SK-N-SH (cell line): Measurements from ENCODE around the gene HIGD1B. TPM values are rescaled to one million over a fixed set of nuclear protein-coding genes. Genes with fewer than 3 reads are reported as not detected.
A peak's percentile ranks its signal among the peaks of the same experiment; 100 is the strongest.

Experiments
- CTCF ChIA-PET: fragments of 300-600, 350-600 bp; formaldehyde crosslinking; extraction: SDS; loops from one replicate; lab custom pipeline; 2021; lab: Yijun Ruan, JAX
- POLR2A ChIA-PET: fragments of 350-600 bp; sonication (Branson Sonifier 250); formaldehyde crosslinking; extraction: SDS; loops from one replicate; lab custom pipeline; 2020; ENCODE audit warnings: antibody characterized with exemption, inconsistent platforms; lab: Yijun Ruan, JAX
- DNase-seq: peaks from one replicate; pipeline ENCODE4 v3.0.0; 2012
- H2AFZ ChIP-seq: fragments of 200-600 bp; sonication (generic); 2 replicates; pipeline ENCODE4 v1.8.1; 2016; ENCODE audit warnings: antibody characterized with exemption, mild to moderate bottlenecking, low read depth
- H3F3A ChIP-seq: fragments of 200-600 bp; sonication (generic); replicated peaks from 2 replicates; pipeline ENCODE3; 2016; ENCODE audit warnings: antibody characterized with exemption, mild to moderate bottlenecking; ENCODE audit not compliant: insufficient read depth
- H3K27ac ChIP-seq, 2 experiments: fragments of 200-500 bp in 1 of 2; fragments of 200-600 bp in 1 of 2; sonication (Bioruptor generic) in 1 of 2; sonication (generic), shearing (Covaris generic) in 1 of 2; 2 replicates each; pipeline versions ENCODE4 v1.5.1 to v1.6.1; 2014 to 2016; ENCODE audit warnings: low read depth in 2 of 2, inconsistent platforms in 1 of 2, low read length in 1 of 2, mild to moderate bottlenecking in 1 of 2, mixed read lengths in 1 of 2
- H3K27me3 ChIP-seq: fragments of 200-600 bp; sonication (generic), shearing (Covaris generic); 2 replicates; pipeline ENCODE4 v1.6.1; 2016; ENCODE audit warnings: mixed run types; ENCODE audit not compliant: insufficient read depth
- H3K36me3 ChIP-seq, 2 experiments: fragments of 200-500 bp in 1 of 2; fragments of 200-600 bp in 1 of 2; sonication (Bioruptor generic) in 1 of 2; sonication (generic) in 1 of 2; replicated peaks in 1 of 2; 2 replicates each; pipeline versions ENCODE3 to v1.5.1; 2014 to 2016; ENCODE audit warnings: low read length in 1 of 2, mild to moderate bottlenecking in 1 of 2; ENCODE audit not compliant: insufficient read depth in 2 of 2, control insufficient read depth in 1 of 2
- H3K4me1 ChIP-seq, 2 experiments: fragments of 200-500 bp in 1 of 2; fragments of 200-600 bp in 1 of 2; sonication (Bioruptor generic) in 1 of 2; sonication (generic), shearing (Covaris generic) in 1 of 2; 2 replicates each; pipeline versions ENCODE4 v1.5.1 to v1.6.1; 2014 to 2016; ENCODE audit warnings: low read depth in 1 of 2, low read length in 1 of 2, mixed run types in 1 of 2; ENCODE audit not compliant: insufficient read depth in 2 of 2, control insufficient read depth in 1 of 2
- H3K4me2 ChIP-seq: fragments of 200-600 bp; sonication (generic), shearing (Covaris generic); 2 replicates; pipeline ENCODE4 v1.6.1; 2017; ENCODE audit warnings: mixed run types
- H3K4me3 ChIP-seq, 2 experiments: fragments of 200-500 bp in 1 of 2; fragments of 200-600 bp in 1 of 2; sonication (Bioruptor generic) in 1 of 2; sonication (generic), shearing (Covaris generic) in 1 of 2; 2 replicates each; pipeline versions ENCODE4 v1.5.1 to v1.8.1; 2014 to 2016; ENCODE audit warnings: low read depth in 2 of 2, inconsistent platforms in 1 of 2, low read length in 1 of 2, mild to moderate bottlenecking in 1 of 2, mixed read lengths in 1 of 2, moderate library complexity in 1 of 2
- H3K79me2 ChIP-seq: fragments of 200-600 bp; sonication (generic); 2 replicates; pipeline ENCODE4 v1.8.1; 2017; ENCODE audit warnings: mild to moderate bottlenecking; ENCODE audit not compliant: insufficient read depth
- H3K9ac ChIP-seq: fragments of 200-600 bp; sonication (generic); 2 replicates; pipeline ENCODE4 v1.6.1; 2017; ENCODE audit warnings: mixed run types
- H3K9me2 ChIP-seq: fragments of 200-600 bp; sonication (generic); 2 replicates; pipeline ENCODE4 v1.6.1; 2017; ENCODE audit warnings: mixed run types
- H3K9me3 ChIP-seq: fragments of 200-600 bp; sonication (generic); 2 replicates; pipeline ENCODE4 v1.6.1; 2017; ENCODE audit warnings: mixed run types, mild to moderate bottlenecking, moderate library complexity
- H4K20me1 ChIP-seq: fragments of 200-600 bp; sonication (generic); 2 replicates; pipeline ENCODE4 v1.6.1; 2017; ENCODE audit warnings: mild to moderate bottlenecking, mixed run types; ENCODE audit not compliant: insufficient read depth
- CHD2 ChIP-seq: fragments of 150-350 bp; IDR thresholded peaks from 2 replicates; pipeline ENCODE4 v1.6.1; 2018; ENCODE audit warnings: low read length; ENCODE audit not compliant: partially characterized antibody
- EP300 ChIP-seq, 2 experiments: IDR thresholded peaks; 2 replicates each; pipeline versions ENCODE4 v1.4.0 to v1.6.1; 2012; ENCODE audit warnings: borderline replicate concordance in 1 of 2, low read depth in 1 of 2, low read length in 1 of 2
- GATA2 ChIP-seq: sonication (generic); formaldehyde crosslinking; IDR thresholded peaks from 2 replicates; pipeline ENCODE4 v1.5.0; 2020; ENCODE audit warnings: mild to moderate bottlenecking, missing genetic modification reagents
- MXI1 ChIP-seq: IDR thresholded peaks from 2 replicates; pipeline ENCODE4 v1.6.1; 2012; ENCODE audit warnings: mild to moderate bottlenecking, low read depth, low read length, improper control_type of control experiment
- NRF1 ChIP-seq: IDR thresholded peaks from 2 replicates; pipeline ENCODE4 v1.6.1; 2012; ENCODE audit warnings: low read depth, mild to moderate bottlenecking, low read length
- POLR2AphosphoS5 ChIP-seq: IDR thresholded peaks from 2 replicates; pipeline ENCODE4 v1.6.1; 2012; ENCODE audit warnings: low read depth, low read length
- SIN3A ChIP-seq: IDR thresholded peaks from 2 replicates; pipeline ENCODE4 v1.6.1; 2012; ENCODE audit warnings: low read depth, mild to moderate bottlenecking, low read length, moderate library complexity, borderline replicate concordance
- TAF1 ChIP-seq: IDR thresholded peaks from 2 replicates; pipeline ENCODE4 v1.6.1; 2012; ENCODE audit warnings: low read depth, mild to moderate bottlenecking, low read length, moderate library complexity, borderline replicate concordance
- WGBS: methylation state at CpG from one replicate; pipeline ENCODE4 v1.1.6; 2017; ENCODE audit warnings: low lambda C conversion rate; 5-methylcytosine and 5-hydroxymethylcytosine counted together
- polyA plus RNA-seq, 3 experiments: library from polyadenylated mRNA; depleted of rRNA; stranded (reverse); fragments of >200 nt; gene quantifications; 2 replicates each; pipeline ENCODE4 v1.2.3, GENCODE V29; 2012
- TF ChIP-seq, protein P1 (sequence below): IDR thresholded peaks from 2 replicates; pipeline ENCODE4 v1.4.0; 2012; ENCODE audit warnings: low read depth, borderline replicate concordance
- TF ChIP-seq, protein P2 (sequence below): IDR thresholded peaks from 2 replicates; pipeline ENCODE4 v1.4.0; 2012; ENCODE audit warnings: low read depth

HIGD1B gene
- polyA plus RNA-seq, 1 of the 3 experiments (the other 2 are of a cell fraction), result not detected

DNA sequence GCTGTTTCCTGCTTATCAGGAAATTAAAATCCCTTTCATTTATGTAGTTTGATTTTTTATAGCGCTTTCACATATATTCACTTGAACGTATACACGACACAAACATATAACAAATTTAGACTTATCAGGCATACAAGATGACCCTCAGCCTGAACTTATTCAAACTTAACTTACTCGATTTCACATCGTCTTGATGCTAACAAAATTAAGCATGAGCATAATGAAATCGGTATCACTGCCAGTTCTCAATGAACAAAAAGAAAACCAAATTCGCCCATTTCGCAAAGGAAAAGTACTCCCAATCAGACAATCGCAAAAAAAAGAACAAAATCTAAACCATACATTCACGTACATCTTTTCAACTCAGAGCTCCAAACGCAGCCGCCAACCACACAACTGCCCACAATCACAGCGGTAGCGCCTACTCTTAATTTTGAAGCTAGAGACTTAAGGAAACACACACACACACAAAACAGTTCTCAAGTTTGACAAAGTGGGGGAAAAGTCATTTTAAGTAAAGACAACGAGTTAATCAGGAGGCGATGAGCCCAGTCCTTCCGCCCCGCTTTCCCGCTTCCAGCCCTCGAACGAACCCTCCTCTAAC is 18.7 kb upstream of the HIGD1B start (continued):
- TF ChIP-seq GATA2 (CRISPR knock-in tag), result no peak
- TF ChIP-seq SIN3A, result peak; percentile 29; the same call in 1 of the 2 replicates

DNA sequence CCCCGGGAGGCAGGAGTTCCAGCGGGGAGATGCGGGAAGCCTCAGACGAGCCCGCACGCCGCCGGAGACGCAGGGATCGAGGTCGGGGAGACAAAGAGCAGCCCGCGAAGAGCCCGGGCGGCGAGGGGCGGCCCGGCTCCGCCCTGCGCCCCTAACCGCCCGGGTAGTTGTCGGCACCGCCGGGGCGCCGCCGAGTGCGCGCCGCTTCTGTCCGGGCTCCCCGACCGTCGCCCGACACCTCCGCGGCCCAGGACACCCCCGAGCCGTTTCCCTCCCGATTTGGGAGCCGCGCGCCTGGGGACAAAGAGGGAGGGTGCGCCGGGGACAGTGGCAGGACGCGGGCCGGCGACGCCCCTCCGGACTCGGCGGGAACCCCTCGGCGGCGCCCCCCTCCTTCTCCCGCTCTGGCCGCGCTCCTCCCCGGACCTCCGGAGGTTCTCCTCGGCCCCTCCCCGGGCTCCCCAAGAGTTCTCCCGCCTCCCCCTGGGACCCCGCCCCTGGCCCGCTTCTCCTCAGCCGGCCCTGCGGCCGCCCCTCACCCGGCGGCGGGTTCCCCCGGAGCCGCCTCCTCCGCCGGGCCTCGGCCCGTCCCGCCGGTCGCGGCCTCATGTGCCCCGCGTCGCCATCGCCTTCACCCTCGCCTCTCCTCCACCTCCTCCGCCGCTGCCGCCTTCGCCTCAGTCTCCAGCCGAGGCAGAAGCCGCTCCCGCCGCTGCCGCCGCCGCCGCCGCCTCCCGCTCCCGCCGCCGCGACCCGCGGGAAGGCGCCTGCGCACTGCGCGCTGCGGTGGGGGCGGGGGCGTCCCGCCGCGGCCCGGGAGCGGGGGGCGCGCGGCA is 17.9 kb upstream of the HIGD1B start, which contains the start of gene GJC1:
TSS of gene GJC1 (minus strand) at position 765 of the 836 bp plus-strand sequence. CDS start 24,470 bp downstream, outside the sequence.
- peaks cover 14% of the 10 kb centered on the region for H4K20me1 ChIP-seq
- H3K4me1 ChIP-seq, result peaks cover 2 to 4% of the 10 kb centered on the region in 2 experiments; a peak in 3 of 4 replicates
- peak within 1 kb of the TSS; percentile 88 for H3K9ac ChIP-seq
- DNase-seq, result peak; percentile 91
- WGBS, result 0% methylated on average over 38 of the region's 123 CpGs
- peak within 1 kb of the TSS; percentile 97 for H2AFZ ChIP-seq
- peak within 1 kb of the TSS; percentile 96 for H3K4me2 ChIP-seq
- H3F3A ChIP-seq, result peaks cover 21% of the 10 kb centered on the region
- peak within 1 kb of the TSS; percentile 55 to 69 for H3K27ac ChIP-seq
- H3K9me3 ChIP-seq, result no peaks in the 10 kb centered on the region
- no peaks in the 10 kb centered on the region for H3K9me2 ChIP-seq
- H3K79me2 ChIP-seq, result peaks cover 51% of the 10 kb centered on the region
- no peaks in the 10 kb centered on the region for H3K27me3 ChIP-seq
- peaks cover 0 to 9% of the 10 kb centered on the region in 2 experiments for H3K36me3 ChIP-seq
- peak within 1 kb of the TSS; percentile 66 to 73 for H3K4me3 ChIP-seq
- POLR2A ChIA-PET, result no interaction called here
- 0 out of 2 replicates have a peak, but pooled peaks have one; percentile 31 for TF ChIP-seq MXI1
- TF ChIP-seq SIN3A, result peak; percentile 0; the same call in 1 of the 2 replicates
- peak; percentile 5; the same call in 1 of the 2 replicates for TF ChIP-seq TAF1
- TF ChIP-seq POLR2AphosphoS5, result 0 out of 2 replicates have a peak, but pooled peaks have one; percentile 2
- TF ChIP-seq CHD2, result no peak
- peak; percentile 50; the same call in 1 of the 2 replicates for TF ChIP-seq NRF1
- TF ChIP-seq, protein P1, sequence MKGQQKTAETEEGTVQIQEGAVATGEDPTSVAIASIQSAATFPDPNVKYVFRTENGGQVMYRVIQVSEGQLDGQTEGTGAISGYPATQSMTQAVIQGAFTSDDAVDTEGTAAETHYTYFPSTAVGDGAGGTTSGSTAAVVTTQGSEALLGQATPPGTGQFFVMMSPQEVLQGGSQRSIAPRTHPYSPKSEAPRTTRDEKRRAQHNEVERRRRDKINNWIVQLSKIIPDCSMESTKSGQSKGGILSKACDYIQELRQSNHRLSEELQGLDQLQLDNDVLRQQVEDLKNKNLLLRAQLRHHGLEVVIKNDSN, result no peak
- CTCF ChIA-PET, result interaction anchor here (1.1 to 13.4 kb wide), 3 partner anchors 51 to 55 kb away, joined by 3 to 109 read pairs (median 14); no protein-coding TSS in a partner anchor

DNA sequence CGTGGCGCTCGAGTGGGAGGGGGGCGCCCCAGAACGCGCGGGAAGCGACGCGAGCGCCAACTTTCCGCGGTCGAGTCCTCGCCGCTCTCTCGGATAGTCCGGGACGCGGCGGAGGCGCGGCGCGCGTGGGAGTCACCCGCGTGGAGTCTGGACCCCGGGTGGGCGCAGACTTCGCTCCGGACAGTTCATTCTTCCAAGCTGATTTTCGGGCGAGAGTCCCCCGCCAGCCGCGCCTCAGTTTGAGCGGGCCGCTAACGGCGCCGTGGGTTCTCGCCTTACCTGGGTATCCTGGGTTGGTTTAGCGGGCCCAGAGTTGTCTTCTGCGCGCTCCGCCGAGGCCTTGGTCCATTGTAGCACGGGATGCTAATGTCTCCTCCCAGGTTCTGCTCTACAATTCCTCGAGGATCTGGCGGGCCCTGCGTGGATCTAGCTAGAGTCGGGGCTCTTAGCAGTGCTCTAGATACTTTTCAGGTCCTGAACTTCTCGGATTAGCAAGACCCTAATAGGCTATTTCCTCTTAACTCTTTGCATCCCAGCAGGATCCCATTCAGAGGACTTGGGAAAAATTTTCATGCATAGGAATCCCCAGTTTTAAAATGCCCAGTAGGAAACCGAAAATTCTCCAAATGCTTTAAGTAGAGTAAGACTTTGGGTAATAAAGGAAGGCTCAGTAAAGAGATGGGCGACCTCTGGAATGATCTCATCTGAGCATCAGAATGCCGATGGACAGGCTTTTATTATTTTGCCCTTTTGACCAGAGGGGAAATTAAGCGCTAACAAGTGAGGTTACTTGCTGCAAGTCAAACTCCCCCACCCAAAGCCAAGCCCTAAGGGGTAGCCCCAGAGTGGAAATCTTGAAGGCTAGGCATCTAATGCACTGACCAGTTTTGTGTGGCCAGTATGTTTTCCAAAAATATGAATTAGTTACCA is 17.1 kb upstream of the HIGD1B start:
- H3K4me2 ChIP-seq, result peak overlapping the region; percentile 96
- H3F3A ChIP-seq, result peaks cover 21% of the 10 kb centered on the region
- 16% methylated on average over 23 of the region's 58 CpGs for WGBS
- DNase-seq, result no peak
- H3K9me3 ChIP-seq, result no peaks in the 10 kb centered on the region
- no peaks in the 10 kb centered on the region for H3K9me2 ChIP-seq
- peak overlapping the region; percentile 46 to 69 for H3K27ac ChIP-seq
- H3K4me3 ChIP-seq, result peak overlapping the region; percentile 66 to 73
- TF ChIP-seq MXI1 (peak; percentile 59; the same call in 1 of the 2 replicates), EP300 (IDR thresholded peaks at IDR 0.05; ENCODE audit: borderline replicate concordance in 1 of 2, low read depth in 1 of 2, low read length in 1 of 2) (no peak)
- TF ChIP-seq, protein P2, sequence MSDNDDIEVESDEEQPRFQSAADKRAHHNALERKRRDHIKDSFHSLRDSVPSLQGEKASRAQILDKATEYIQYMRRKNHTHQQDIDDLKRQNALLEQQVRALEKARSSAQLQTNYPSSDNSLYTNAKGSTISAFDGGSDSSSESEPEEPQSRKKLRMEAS, result peak; percentile 46; the same call in 1 of the 2 replicates
- H3K27me3 ChIP-seq, result no peaks in the 10 kb centered on the region
- peaks cover 14% of the 10 kb centered on the region for H4K20me1 ChIP-seq
- peaks cover 42% of the 10 kb centered on the region for H3K79me2 ChIP-seq
- ChIA-PET POLR2A (no interaction called here), CTCF (interaction anchor here (0.5 to 13.4 kb wide), 5 partner anchors 9 to 54 kb away, joined by 3 to 109 read pairs (median 4); no protein-coding TSS in a partner anchor)
- H2AFZ ChIP-seq, result peak overlapping the region; percentile 97
- peak overlapping the region; percentile 88; the same call in 1 of the 2 replicates for H3K9ac ChIP-seq
- peaks cover 0 to 5% of the 10 kb centered on the region in 2 experiments for H3K36me3 ChIP-seq
- peaks cover 2 to 4% of the 10 kb centered on the region in 2 experiments; a peak in 3 of 4 replicates for H3K4me1 ChIP-seq
